GM12874 (cell line): Measurements from ENCODE around the gene MVK.

Source experiments
- CTCF ChIP-seq: IDR thresholded peaks from 2 replicates; pipeline ENCODE4 v1.5.1; 2011; ENCODE audit warnings: low read depth, mild to moderate bottlenecking, control low read depth, low read length, moderate library complexity; ENCODE audit not compliant: insufficient read depth

Gene MVK

GRCh38 chr12:109605599-109606228 is 32.1 kb downstream of the MVK start:
- TF ChIP-seq CTCF, result no peak

GRCh38 chr12:109606320-109607028 is 32.9 kb downstream of the MVK start:
- TF ChIP-seq CTCF, result no peak

- no peak for TF ChIP-seq CTCF
These were observed 34.0 kb downstream of the MVK start for GRCh38 chr12:109607618-109608017.

GRCh38 chr12:109608270-109608669 is 34.7 kb downstream of the MVK start:
- TF ChIP-seq CTCF, result no peak

- TF ChIP-seq CTCF, result no peak
These were observed 35.2 kb downstream of the MVK start for GRCh38 chr12:109608793-109609192.

GRCh38 chr12:109609342-109609741 is 35.7 kb downstream of the MVK start:
- TF ChIP-seq CTCF, result no peak

GRCh38 chr12:109610523-109610922 is 36.9 kb downstream of the MVK start:
- no peak for TF ChIP-seq CTCF
